HG02870 (cell line): ENCODE data around the gene SLC35F1.
A peak's percentile ranks its signal among the peaks of the same experiment; 100 is the strongest.
"Not testable (repeated sequence)": the region's sequence is repeated elsewhere in the genome, so short reads cannot be mapped to it uniquely, and the experiment has no call there.

Source experiments
- ATAC-seq: cut with Tn5 transposase; IDR thresholded peaks from one replicate; pipeline ENCODE4 v1.9.1; 2021; ENCODE audit warnings: mild to moderate bottlenecking, moderate library complexity; ENCODE audit not compliant: unreplicated experiment

SLC35F1 gene

GRCh38 chr6:117924690-117925089, 17.6 kb downstream of the SLC35F1 start:
- ATAC-seq: no peak

GRCh38 chr6:117927866-117928265, 20.8 kb downstream of the SLC35F1 start:
- no peak for ATAC-seq

- no peak for ATAC-seq
Measured at GRCh38 chr6:117928833-117929232, 21.8 kb downstream of the SLC35F1 start.

- ATAC-seq: no peak
Measured at GRCh38 chr6:117929501-117929900, 22.4 kb downstream of the SLC35F1 start.

GRCh38 chr6:117930645-117931044, 23.6 kb downstream of the SLC35F1 start:
- no peak for ATAC-seq

- no peak for ATAC-seq
Measured at GRCh38 chr6:117932001-117932400, 24.9 kb downstream of the SLC35F1 start.

- ATAC-seq: no peak
Measured at GRCh38 chr6:117932676-117933075, 25.6 kb downstream of the SLC35F1 start.

- ATAC-seq: no peak
Measured at GRCh38 chr6:117933471-117933870, 26.4 kb downstream of the SLC35F1 start.

GRCh38 chr6:117938311-117938995, 31.4 kb downstream of the SLC35F1 start:
- no peak for ATAC-seq

GRCh38 chr6:117947234-117947633, 40.2 kb downstream of the SLC35F1 start:
- no peak for ATAC-seq

- ATAC-seq: no peak
Measured at GRCh38 chr6:117951783-117952182, 44.7 kb downstream of the SLC35F1 start.

- ATAC-seq: peak; percentile 85
Measured at GRCh38 chr6:117955684-117956256, 48.7 kb downstream of the SLC35F1 start.

- no peak for ATAC-seq
Measured at GRCh38 chr6:117956386-117956785, 49.3 kb downstream of the SLC35F1 start.

- no peak for ATAC-seq
Measured at GRCh38 chr6:117958536-117958935, 51.5 kb downstream of the SLC35F1 start.

- ATAC-seq: no peak
Measured at GRCh38 chr6:117960877-117961276, 53.8 kb downstream of the SLC35F1 start.

- no peak for ATAC-seq
Measured at GRCh38 chr6:117961301-117961700, 54.2 kb downstream of the SLC35F1 start.

- not testable (repeated sequence) for ATAC-seq
Measured at GRCh38 chr6:117965763-117966162, 58.7 kb downstream of the SLC35F1 start.

- ATAC-seq: no peak
Measured at GRCh38 chr6:117971637-117972036, 64.6 kb downstream of the SLC35F1 start.

- ATAC-seq: no peak
Measured at GRCh38 chr6:117974914-117975627, 68.0 kb downstream of the SLC35F1 start.

- ATAC-seq: no peak
Measured at GRCh38 chr6:117976030-117976651, 69.1 kb downstream of the SLC35F1 start.

GRCh38 chr6:117985916-117986315, 78.9 kb downstream of the SLC35F1 start:
- no peak for ATAC-seq

GRCh38 chr6:117986396-117986795, 79.3 kb downstream of the SLC35F1 start:
- ATAC-seq: no peak
